Activated CD4-positive, alpha-beta memory T cell treated with anti-CD3 and anti-CD28 coated beads, Interleukin-2, amount 10 ng/mL, durations not matched to agents 7 days and 5 days (primary cell): Measurements from ENCODE around the gene CAMKMT. TPM values are rescaled to one million over a fixed set of nuclear protein-coding genes. Genes with fewer than 3 reads are reported as not detected.

Experiments
- CTCF ChIA-PET: fragments of 350-600 bp; sonication (Branson Sonifier 250); formaldehyde crosslinking; loops from one replicate; lab custom pipeline; 2021; ENCODE audit warnings: antibody characterized with exemption, inconsistent platforms; lab: Charles Lee
- POLR2A ChIA-PET: fragments of 350-600 bp; sonication (Branson Sonifier 250); formaldehyde crosslinking; loops from one replicate; lab custom pipeline; 2021; ENCODE audit warnings: antibody characterized with exemption; lab: Charles Lee
- DNase-seq: peaks from one replicate; pipeline ENCODE4 v3.0.0-alpha.2; 2020
- H3K27ac Mint-ChIP-seq: one replicate; pipeline ENCODE4 v1.8.0; 2021; ENCODE audit warnings: mild to moderate bottlenecking, mixed read lengths
- H3K27me3 Mint-ChIP-seq: one replicate; pipeline ENCODE4 v1.8.0; 2021; ENCODE audit warnings: mixed read lengths
- H3K36me3 Mint-ChIP-seq: one replicate; pipeline ENCODE4 v1.8.0; 2021; ENCODE audit warnings: low read depth, mixed read lengths
- H3K4me1 Mint-ChIP-seq: one replicate; pipeline ENCODE4 v1.8.0; 2021; ENCODE audit warnings: mixed read lengths
- H3K4me3 Mint-ChIP-seq: one replicate; pipeline ENCODE4 v1.8.0; 2021; ENCODE audit warnings: mild to moderate bottlenecking, mixed read lengths
- H3K9me3 Mint-ChIP-seq: one replicate; pipeline ENCODE4 v1.8.0; 2021; ENCODE audit warnings: mixed read lengths
- total RNA-seq, 2 experiments: library from RNA; stranded (reverse); gene quantifications; one replicate each; pipeline ENCODE4 v1.2.3, GENCODE V29; 2021

Gene CAMKMT
- total RNA-seq, 2 experiments from 2014 or later, result 11.6 to 12.0 TPM

GRCh38 chr2:44770221-44771195 lies 408.8 kb downstream of the CAMKMT start:
- no peaks in the 10 kb centered on the region for H3K4me1 Mint-ChIP-seq
- ChIA-PET POLR2A (no interaction called here), CTCF (interaction anchor here (1.9 kb wide), 1 partner anchor 291 kb away, joined by 8 read pairs; no protein-coding TSS in a partner anchor)
- H3K4me3 Mint-ChIP-seq, result no peak overlapping the region
- no peaks in the 10 kb centered on the region for H3K36me3 Mint-ChIP-seq
- H3K9me3 Mint-ChIP-seq, result no peaks in the 10 kb centered on the region
- no peak overlapping the region for H3K27ac Mint-ChIP-seq
- H3K27me3 Mint-ChIP-seq, result peaks cover 6% of the 10 kb centered on the region
- no peak for DNase-seq

- Mint-ChIP-seq H3K36me3 (no peaks in the 10 kb centered on the region), H3K27ac (no peak overlapping the region), H3K4me1 (no peaks in the 10 kb centered on the region), H3K9me3 (no peaks in the 10 kb centered on the region), H3K4me3 (no peak overlapping the region), H3K27me3 (peaks cover 6% of the 10 kb centered on the region)
- POLR2A ChIA-PET, result no interaction called here
- DNase-seq, result no peak
- CTCF ChIA-PET, result no interaction called here
Observed at GRCh38 chr2:44771522-44771921, 409.8 kb downstream of the CAMKMT start.

GRCh38 chr2:44772131-44772530 lies 410.4 kb downstream of the CAMKMT start:
- H3K9me3 Mint-ChIP-seq, result no peaks in the 10 kb centered on the region
- POLR2A ChIA-PET, result no interaction called here
- peaks cover 6% of the 10 kb centered on the region for H3K27me3 Mint-ChIP-seq
- DNase-seq, result no peak
- no peaks in the 10 kb centered on the region for H3K4me1 Mint-ChIP-seq
- H3K27ac Mint-ChIP-seq, result no peak overlapping the region
- no peak overlapping the region for H3K4me3 Mint-ChIP-seq
- H3K36me3 Mint-ChIP-seq, result no peaks in the 10 kb centered on the region
- CTCF ChIA-PET, result no interaction called here

GRCh38 chr2:44772669-44773378 lies 411.1 kb downstream of the CAMKMT start:
- no peak overlapping the region for H3K27ac Mint-ChIP-seq
- H3K27me3 Mint-ChIP-seq, result peaks cover 6% of the 10 kb centered on the region

GRCh38 chr2:44774826-44775492 lies 413.2 kb downstream of the CAMKMT start:
- Mint-ChIP-seq H3K9me3 (no peaks in the 10 kb centered on the region), H3K4me3 (no peak overlapping the region), H3K27ac (no peak overlapping the region), H3K4me1 (no peaks in the 10 kb centered on the region), H3K27me3 (no peaks in the 10 kb centered on the region), H3K36me3 (no peaks in the 10 kb centered on the region)
- CTCF ChIA-PET, result no interaction called here
- no peak for DNase-seq
- POLR2A ChIA-PET, result no interaction called here

More at GRCh38 chr2:44772669-44773378, 411.1 kb downstream of the CAMKMT start:
- DNase-seq, result no peak
- ChIA-PET POLR2A (no interaction called here), CTCF (interaction anchor here (0.6 kb wide), 1 partner anchor 799 kb away, joined by 3 read pairs; no protein-coding TSS in a partner anchor)
- H3K4me1 Mint-ChIP-seq, result no peaks in the 10 kb centered on the region
- H3K4me3 Mint-ChIP-seq, result no peak overlapping the region
- H3K36me3 Mint-ChIP-seq, result no peaks in the 10 kb centered on the region
- H3K9me3 Mint-ChIP-seq, result no peaks in the 10 kb centered on the region

- H3K27me3 Mint-ChIP-seq, result no peaks in the 10 kb centered on the region
- CTCF ChIA-PET, result no interaction called here
- no peak for DNase-seq
- POLR2A ChIA-PET, result no interaction called here
- no peaks in the 10 kb centered on the region for H3K36me3 Mint-ChIP-seq
- H3K4me1 Mint-ChIP-seq, result no peaks in the 10 kb centered on the region
- H3K4me3 Mint-ChIP-seq, result no peak overlapping the region
- H3K9me3 Mint-ChIP-seq, result no peaks in the 10 kb centered on the region
- no peak overlapping the region for H3K27ac Mint-ChIP-seq
Observed at GRCh38 chr2:44777036-44777435, 415.3 kb downstream of the CAMKMT start.

- H3K27me3 Mint-ChIP-seq, result no peaks in the 10 kb centered on the region
- POLR2A ChIA-PET, result no interaction called here
- CTCF ChIA-PET, result no interaction called here
- no peak overlapping the region for H3K27ac Mint-ChIP-seq
- no peak overlapping the region for H3K4me3 Mint-ChIP-seq
- H3K4me1 Mint-ChIP-seq, result no peaks in the 10 kb centered on the region
- DNase-seq, result no peak
- H3K9me3 Mint-ChIP-seq, result no peaks in the 10 kb centered on the region
- no peaks in the 10 kb centered on the region for H3K36me3 Mint-ChIP-seq
Observed at GRCh38 chr2:44777537-44777936, 415.8 kb downstream of the CAMKMT start.

- DNase-seq, result no peak
- Mint-ChIP-seq H3K27ac (no peak overlapping the region), H3K9me3 (no peaks in the 10 kb centered on the region), H3K36me3 (no peaks in the 10 kb centered on the region), H3K4me1 (no peaks in the 10 kb centered on the region), H3K4me3 (no peak overlapping the region), H3K27me3 (no peaks in the 10 kb centered on the region)
- ChIA-PET POLR2A (no interaction called here), CTCF (no interaction called here)
Observed at GRCh38 chr2:44778221-44778654, 416.5 kb downstream of the CAMKMT start.

- DNase-seq, result no peak
- ChIA-PET CTCF (no interaction called here), POLR2A (no interaction called here)
- H3K36me3 Mint-ChIP-seq, result no peaks in the 10 kb centered on the region
- H3K27ac Mint-ChIP-seq, result no peak overlapping the region
- H3K4me3 Mint-ChIP-seq, result no peak overlapping the region
- H3K9me3 Mint-ChIP-seq, result no peaks in the 10 kb centered on the region
- no peaks in the 10 kb centered on the region for H3K27me3 Mint-ChIP-seq
- H3K4me1 Mint-ChIP-seq, result no peaks in the 10 kb centered on the region
Observed at GRCh38 chr2:44778671-44779476, 417.1 kb downstream of the CAMKMT start.

GRCh38 chr2:44779793-44780192 lies 418.0 kb downstream of the CAMKMT start:
- Mint-ChIP-seq H3K9me3 (no peaks in the 10 kb centered on the region), H3K4me3 (no peak overlapping the region), H3K27ac (no peak overlapping the region), H3K36me3 (no peaks in the 10 kb centered on the region), H3K27me3 (no peaks in the 10 kb centered on the region), H3K4me1 (no peaks in the 10 kb centered on the region)
- DNase-seq, result no peak
- ChIA-PET CTCF (no interaction called here), POLR2A (no interaction called here)

- no peak for DNase-seq
- ChIA-PET CTCF (no interaction called here), POLR2A (no interaction called here)
- no peak overlapping the region for H3K27ac Mint-ChIP-seq
- no peaks in the 10 kb centered on the region for H3K36me3 Mint-ChIP-seq
- H3K27me3 Mint-ChIP-seq, result no peaks in the 10 kb centered on the region
- no peaks in the 10 kb centered on the region for H3K9me3 Mint-ChIP-seq
- no peaks in the 10 kb centered on the region for H3K4me1 Mint-ChIP-seq
- no peak overlapping the region for H3K4me3 Mint-ChIP-seq
Observed at GRCh38 chr2:44780406-44780805, 418.7 kb downstream of the CAMKMT start.

GRCh38 chr2:44785433-44785832 lies 423.7 kb downstream of the CAMKMT start:
- Mint-ChIP-seq H3K9me3 (no peaks in the 10 kb centered on the region), H3K4me1 (no peaks in the 10 kb centered on the region), H3K4me3 (no peak overlapping the region), H3K27me3 (no peaks in the 10 kb centered on the region), H3K36me3 (no peaks in the 10 kb centered on the region), H3K27ac (no peak overlapping the region)
- ChIA-PET CTCF (no interaction called here), POLR2A (no interaction called here)
- no peak for DNase-seq
